ENCODE results near the gene TMEM234.

- TF ChIP-seq MYC (IDR thresholded peaks at IDR 0.05; ENCODE audit: low read depth, low read length) (no peak), CTCF (IDR thresholded peaks at IDR 0.05; ENCODE audit: low read depth, low read length) (no peak), POLR2A (IDR thresholded peaks at IDR 0.05; ENCODE audit: extremely low read depth, insufficient read length) (no peak)
Measured at GRCh38 chr1:32198237-32199042, 23.7 kb downstream of the TMEM234 start.
